Measurements from ENCODE around the gene TLCD3B.
A peak's percentile ranks its signal among the peaks of the same experiment; 100 is the strongest.

TLCD3B gene, protein sequence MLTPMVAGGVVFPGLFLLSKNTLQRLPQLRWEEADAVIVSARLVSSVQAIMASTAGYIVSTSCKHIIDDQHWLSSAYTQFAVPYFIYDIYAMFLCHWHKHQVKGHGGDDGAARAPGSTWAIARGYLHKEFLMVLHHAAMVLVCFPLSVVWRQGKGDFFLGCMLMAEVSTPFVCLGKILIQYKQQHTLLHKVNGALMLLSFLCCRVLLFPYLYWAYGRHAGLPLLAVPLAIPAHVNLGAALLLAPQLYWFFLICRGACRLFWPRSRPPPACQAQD

DNA sequence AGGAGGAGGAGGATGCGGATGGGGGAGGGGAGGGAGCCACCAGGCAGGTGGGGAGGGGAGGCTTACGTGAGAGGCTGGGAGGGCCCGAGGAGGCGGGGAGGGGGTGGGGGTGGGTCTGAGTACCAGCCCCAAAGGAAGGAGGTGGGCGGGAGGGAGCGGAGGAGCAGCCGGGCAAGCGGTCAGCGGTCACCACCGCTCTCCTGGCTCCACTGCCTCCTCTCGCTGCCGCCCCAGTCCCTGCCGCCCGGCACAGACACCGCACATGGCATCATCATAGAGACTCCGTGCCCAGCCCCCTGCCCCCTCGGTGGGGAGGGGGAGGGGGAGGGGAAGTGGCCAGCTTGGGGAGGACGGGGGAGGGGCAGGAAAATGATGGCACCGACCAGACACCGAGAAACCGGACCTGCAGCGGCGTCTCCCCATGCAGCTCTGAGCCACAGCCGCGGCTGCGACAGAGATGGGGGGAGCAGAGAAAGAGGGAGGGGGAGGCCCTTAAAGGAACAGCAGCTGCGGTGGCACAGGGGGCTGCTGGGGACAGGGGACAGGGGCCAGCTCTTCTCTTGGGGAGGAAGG is at the start of gene TLCD3B:
Gene TLCD3B (minus strand): TSS at position 431 of the 573 bp plus-strand sequence. CDS start 744 bp downstream, outside the sequence.
- FAIRE-seq (no peak), DNase-seq (ENCODE audit: insufficient read length, low spot score) (peak; percentile 46)
- TF ChIP-seq, protein P1, sequence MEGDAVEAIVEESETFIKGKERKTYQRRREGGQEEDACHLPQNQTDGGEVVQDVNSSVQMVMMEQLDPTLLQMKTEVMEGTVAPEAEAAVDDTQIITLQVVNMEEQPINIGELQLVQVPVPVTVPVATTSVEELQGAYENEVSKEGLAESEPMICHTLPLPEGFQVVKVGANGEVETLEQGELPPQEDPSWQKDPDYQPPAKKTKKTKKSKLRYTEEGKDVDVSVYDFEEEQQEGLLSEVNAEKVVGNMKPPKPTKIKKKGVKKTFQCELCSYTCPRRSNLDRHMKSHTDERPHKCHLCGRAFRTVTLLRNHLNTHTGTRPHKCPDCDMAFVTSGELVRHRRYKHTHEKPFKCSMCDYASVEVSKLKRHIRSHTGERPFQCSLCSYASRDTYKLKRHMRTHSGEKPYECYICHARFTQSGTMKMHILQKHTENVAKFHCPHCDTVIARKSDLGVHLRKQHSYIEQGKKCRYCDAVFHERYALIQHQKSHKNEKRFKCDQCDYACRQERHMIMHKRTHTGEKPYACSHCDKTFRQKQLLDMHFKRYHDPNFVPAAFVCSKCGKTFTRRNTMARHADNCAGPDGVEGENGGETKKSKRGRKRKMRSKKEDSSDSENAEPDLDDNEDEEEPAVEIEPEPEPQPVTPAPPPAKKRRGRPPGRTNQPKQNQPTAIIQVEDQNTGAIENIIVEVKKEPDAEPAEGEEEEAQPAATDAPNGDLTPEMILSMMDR (IDR thresholded peaks at IDR 0.05; ENCODE audit: insufficient read depth, missing control alignments), result no peak

DNA sequence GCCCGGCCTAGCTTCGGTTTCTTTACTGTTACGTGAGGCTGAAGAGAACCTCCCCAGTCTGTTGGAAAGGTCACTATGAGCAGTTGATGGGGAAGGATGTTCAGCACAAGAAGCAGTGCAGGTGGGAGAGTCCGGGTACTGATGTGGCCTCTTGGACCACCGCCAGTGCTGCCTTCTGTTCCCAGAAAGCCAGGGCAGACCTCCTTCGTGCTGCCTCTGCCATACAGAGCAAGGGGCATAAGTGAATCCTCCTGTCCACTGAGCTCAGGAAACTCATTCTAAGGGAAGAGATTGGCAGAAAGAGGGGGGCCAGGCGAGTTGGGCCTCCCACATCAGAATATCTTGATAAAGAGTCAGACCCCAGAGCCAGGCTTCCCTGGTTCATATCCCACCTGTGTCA is 48.4 kb upstream of the TLCD3B start:
- TF ChIP-seq, protein P1 (IDR thresholded peaks at IDR 0.05; ENCODE audit: insufficient read depth, missing control alignments), result no peak
- no peak for DNase-seq (ENCODE audit: insufficient read length, low spot score)
- no peak for FAIRE-seq

DNA sequence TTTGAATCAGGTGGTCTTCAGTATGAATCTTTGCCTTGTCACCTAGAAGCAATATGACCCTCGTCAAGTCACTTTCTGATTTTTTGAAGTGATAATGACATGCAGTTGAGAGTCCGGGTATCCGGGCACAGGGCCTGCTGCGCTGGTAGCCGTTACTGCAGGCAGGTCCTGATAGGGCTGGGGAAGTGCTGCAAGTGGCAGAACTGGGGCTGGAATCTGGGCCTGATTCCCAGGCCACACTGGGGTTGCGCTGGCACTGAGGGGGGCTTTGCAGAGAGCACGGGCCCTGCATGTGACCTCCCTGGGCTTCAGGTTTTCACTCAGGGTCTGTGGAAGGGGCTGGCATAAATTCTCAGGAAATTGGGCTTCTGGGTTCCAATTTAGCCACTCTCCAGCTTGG is 47.7 kb upstream of the TLCD3B start:
- TF ChIP-seq, protein P1 (IDR thresholded peaks at IDR 0.05; ENCODE audit: insufficient read depth, missing control alignments), result no peak
- FAIRE-seq (no peak), DNase-seq (ENCODE audit: insufficient read length, low spot score) (no peak)

DNA sequence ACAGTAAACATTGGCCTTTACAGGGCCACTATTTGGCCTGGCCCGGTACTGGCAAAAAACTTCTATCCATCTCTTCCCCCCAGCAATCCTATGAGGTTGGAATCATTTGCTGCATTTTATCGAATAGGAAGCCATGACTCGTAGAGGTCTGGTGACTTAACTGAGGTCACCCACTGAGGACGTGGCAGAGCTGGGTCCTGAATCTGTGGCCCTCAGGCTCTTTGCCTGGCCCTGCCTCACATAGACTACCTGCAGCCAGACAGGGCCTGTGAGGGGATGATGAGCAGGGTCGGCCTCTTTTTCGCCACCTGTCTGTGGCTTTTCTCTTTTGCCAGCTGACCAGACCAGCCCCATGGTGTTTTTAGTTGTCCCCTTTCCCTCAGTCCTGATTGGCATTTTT is 46.6 kb upstream of the TLCD3B start:
- TF ChIP-seq, protein P1 (IDR thresholded peaks at IDR 0.05; ENCODE audit: insufficient read depth, missing control alignments), result no peak
- no peak for FAIRE-seq

DNA sequence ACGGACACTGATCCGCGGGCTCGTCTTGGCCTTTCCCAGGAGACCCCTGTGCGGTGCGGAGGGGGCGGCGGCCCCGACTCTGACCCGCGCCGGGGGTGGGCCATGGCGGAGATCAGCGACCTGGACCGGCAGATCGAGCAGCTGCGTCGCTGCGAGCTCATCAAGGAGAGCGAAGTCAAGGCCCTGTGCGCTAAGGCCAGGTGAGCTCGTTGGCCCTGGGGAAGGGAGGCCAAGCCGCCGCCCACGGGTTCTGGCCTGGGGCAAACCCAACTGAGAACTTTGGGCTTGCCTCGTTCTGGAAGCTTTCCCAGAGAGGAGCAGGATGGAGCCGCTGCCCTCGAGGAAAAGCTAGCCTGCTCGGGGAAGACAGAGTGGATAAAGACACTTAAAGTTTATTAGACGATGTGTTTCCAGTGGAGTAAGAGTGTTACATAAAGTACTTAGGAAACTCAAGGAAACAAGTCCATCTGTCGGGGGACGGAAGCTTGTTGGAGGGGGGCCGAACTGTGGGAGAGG is 45.3 kb upstream of the TLCD3B start:
- FAIRE-seq (no peak), DNase-seq (ENCODE audit: insufficient read length, low spot score) (no peak)
- TF ChIP-seq, protein P1 (IDR thresholded peaks at IDR 0.05; ENCODE audit: insufficient read depth, missing control alignments), result no peak

More for the DNA sequence above, 46.6 kb upstream of the TLCD3B start:
- DNase-seq (ENCODE audit: insufficient read length, low spot score), result no peak

- peak; percentile 99 for DNase-seq (ENCODE audit: insufficient read length, low spot score)
- TF ChIP-seq, protein P1 (IDR thresholded peaks at IDR 0.05; ENCODE audit: insufficient read depth, missing control alignments), result peak; percentile 7
- no peak for FAIRE-seq
These were observed 44.6 kb upstream of the TLCD3B start, which contains the start of gene PPP4C for GRCh38 chr16:30075503-30076275. Gene PPP4C (plus strand): TSS chr16:30075994. CDS start chr16:30076378, 384 bp downstream.
